Stimulated activated CD4-positive, alpha-beta T cell treated with anti-CD3 and anti-CD28 coated beads, Interleukin-1b, Interleukin-23, amount 100 ng/mL, for 24 hours (primary cell): ENCODE data around the gene SMURF1.

Experiments
- DNase-seq, 4 experiments: peaks; one replicate each; pipeline ENCODE4 v3.0.0-alpha.2; 2020; ENCODE audit warnings: low read depth in 4 of 4, low spot score in 1 of 4

Gene SMURF1

GRCh38 chr7:98992076-98992475 lies 151.8 kb downstream of the SMURF1 start:
- DNase-seq: no peak

- DNase-seq: no peak
Observed at GRCh38 chr7:98991141-98991540, 152.8 kb downstream of the SMURF1 start.

DNA sequence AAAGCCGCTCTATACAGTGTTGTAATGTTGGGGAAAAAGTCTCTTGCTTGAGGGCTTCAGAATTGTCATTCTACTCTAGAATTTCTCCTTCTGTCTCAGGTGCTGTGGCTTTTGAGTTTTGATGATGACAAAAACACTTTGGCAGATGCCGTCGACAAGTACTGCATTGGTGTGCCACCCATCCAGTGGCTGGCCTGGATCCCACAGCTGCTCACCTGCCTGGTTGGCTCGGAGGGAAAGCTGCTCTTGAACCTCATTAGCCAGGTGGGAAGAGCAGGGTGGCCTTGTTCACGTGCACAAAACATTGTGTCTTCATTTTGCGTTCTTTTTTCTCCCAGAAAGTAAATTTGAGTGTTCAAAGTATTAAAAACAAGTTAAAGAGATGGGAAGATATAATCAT lies 153.6 kb downstream of the SMURF1 start:
- DNase-seq: no peak

DNA sequence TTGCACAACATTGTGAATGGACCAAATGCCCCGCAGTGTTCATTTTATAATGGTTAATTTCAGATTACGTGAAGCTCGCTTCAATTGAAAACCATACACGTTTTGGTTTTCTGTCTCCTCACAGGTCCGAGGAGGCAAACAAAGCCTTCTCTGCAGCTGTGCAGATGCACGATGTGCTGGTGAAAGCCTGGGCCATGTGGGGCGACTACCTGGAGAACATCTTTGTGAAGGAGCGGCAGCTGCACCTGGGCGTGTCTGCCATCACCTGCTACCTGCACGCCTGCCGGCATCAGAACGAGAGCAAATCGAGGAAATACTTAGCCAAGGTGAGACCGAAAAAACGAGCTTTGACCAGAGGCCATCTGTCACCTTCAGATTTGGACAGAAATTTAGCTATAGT lies 155.3 kb downstream of the SMURF1 start:
- DNase-seq: no peak

GRCh38 chr7:98985945-98986344 lies 158.0 kb downstream of the SMURF1 start:
- DNase-seq: no peak

DNA sequence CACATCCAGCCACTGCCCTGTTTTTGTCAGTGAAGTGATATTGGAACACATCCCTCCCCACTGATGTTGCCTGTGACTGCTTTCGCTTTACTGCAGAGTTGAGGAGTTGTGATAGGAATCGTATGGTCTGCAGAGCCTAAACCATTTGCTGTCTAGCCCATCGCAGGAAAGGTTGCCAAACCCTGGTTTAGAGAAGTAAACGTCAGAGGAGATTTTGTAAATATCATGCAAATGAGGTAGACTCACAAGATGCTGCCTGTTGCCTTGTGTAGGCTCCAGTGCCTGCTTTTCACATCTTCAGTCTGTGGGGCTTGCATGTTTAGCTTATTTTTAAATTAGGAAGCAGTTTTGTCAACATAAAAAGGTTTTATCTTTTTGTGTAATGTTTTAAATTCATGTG lies 158.5 kb downstream of the SMURF1 start:
- no peak for DNase-seq

DNA sequence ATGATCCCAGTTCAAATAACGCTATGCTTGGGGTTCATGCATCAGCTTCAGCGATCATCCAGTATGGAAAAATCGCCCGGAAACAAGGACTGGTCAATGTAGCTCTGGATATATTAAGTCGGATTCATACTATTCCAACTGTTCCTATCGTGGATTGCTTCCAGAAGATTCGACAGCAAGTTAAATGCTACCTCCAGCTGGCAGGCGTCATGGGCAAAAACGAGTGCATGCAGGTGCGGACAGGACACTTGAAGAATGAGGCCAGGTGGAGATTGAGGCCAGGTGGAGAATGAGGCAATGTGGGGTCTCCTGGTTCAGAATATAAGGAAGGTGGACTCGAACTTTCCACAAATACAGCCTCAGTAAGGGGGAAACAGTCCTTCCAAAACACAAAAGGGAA lies 159.8 kb downstream of the SMURF1 start:
- no peak for DNase-seq

DNA sequence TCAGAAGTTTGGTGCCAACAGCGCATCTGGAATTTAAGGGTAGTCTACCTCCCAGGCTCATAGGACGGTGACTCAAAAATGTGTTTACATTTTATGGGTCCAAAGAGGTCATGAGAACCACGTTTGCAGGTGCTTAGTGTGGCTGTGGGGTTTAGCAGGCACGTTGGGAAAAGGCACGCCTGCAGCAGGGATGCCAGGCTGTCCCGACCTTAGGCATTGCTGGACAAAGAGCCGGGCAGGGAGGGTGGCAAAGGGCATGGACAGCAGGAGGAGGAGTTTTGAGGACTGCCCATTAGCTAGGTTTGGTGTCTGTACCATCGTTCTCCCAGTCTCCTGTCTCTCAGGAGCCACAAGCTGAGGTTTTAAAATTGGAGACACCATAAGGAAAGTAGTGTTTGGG lies 161.2 kb downstream of the SMURF1 start:
- DNase-seq: no peak

GRCh38 chr7:98981701-98982100 lies 162.2 kb downstream of the SMURF1 start:
- no peak for DNase-seq

DNA sequence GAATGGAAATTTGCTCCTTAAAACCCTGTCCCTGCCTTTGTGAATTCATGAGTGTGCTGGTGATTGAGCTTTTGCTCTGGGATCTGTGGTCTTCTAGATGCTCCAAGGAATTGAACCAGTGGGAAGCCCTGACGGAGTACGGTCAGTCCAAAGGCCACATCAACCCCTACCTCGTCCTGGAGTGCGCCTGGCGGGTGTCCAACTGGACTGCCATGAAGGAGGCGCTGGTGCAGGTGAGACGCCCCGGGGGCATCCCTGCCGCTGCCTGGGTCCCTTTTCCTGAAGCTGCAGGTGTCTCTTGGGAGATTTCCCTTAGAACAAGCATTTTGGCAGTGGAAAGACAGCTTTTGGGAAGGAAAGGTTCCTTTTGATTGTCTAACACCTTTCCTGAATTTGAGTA lies 165.2 kb downstream of the SMURF1 start:
- no peak for DNase-seq
